Umbilical cord (tissue), 2 donors: ENCODE data around the gene CYTH2. TPM values are rescaled to one million over a fixed set of nuclear protein-coding genes. Genes with fewer than 3 reads are reported as not detected.
"Not testable (repeated sequence)": the region's sequence is repeated elsewhere in the genome, so short reads cannot be mapped to it uniquely, and the experiment has no call there.

ENCODE experiments used
- DNase-seq: peaks from one replicate; pipeline ENCODE4 v3.0.0-alpha.2; 2015; ENCODE audit warnings: low spot score
- total RNA-seq: library from RNA; depleted of rRNA; stranded (reverse); fragments of >200 nt; gene quantifications from one replicate; pipeline ENCODE4 v1.2.3, GENCODE V29; 2014; ENCODE audit warnings: low replicate concordance; ENCODE audit not compliant: insufficient read depth

Gene CYTH2
- total RNA-seq, 1 donor from 2014 or later: 20.0 TPM

GRCh38 chr19:48511800-48512503 lies 42.8 kb downstream of the CYTH2 start, which contains the start of gene LMTK3:
TSS of gene LMTK3 (minus strand) at chr19:48511835. CDS start at chr19:48511576, 259 bp downstream.
- DNase-seq: no peak

DNA sequence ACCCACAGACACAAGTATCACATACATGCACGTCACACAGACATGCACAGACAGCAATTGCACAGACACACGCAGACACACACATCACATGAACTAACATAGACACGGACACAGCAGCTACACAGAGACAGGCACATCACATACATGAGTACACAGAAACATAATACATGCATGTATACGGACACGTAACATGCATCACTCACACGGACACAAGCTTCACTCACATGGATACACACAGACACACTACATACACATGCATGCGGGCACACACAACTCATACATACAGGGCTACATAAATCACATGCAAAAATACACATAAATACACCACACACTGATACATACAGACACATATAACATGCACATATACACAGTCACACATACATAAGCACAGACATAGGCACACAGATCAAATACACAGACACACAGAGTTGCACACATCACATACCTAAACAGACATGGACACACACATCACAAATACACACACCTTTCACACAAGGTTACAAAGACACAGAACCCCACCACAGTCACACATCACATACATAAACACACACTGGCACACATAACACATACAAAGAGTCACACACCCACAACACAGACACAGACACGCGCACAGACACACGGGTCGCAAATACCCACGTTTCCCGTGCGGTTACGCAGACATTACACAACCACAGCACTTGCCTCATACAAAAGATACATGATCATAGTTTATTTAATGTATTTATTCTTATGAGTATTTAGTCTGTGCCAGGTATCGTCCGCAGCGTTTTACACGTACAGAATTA lies 43.5 kb downstream of the CYTH2 start:
- no peak for DNase-seq

DNA sequence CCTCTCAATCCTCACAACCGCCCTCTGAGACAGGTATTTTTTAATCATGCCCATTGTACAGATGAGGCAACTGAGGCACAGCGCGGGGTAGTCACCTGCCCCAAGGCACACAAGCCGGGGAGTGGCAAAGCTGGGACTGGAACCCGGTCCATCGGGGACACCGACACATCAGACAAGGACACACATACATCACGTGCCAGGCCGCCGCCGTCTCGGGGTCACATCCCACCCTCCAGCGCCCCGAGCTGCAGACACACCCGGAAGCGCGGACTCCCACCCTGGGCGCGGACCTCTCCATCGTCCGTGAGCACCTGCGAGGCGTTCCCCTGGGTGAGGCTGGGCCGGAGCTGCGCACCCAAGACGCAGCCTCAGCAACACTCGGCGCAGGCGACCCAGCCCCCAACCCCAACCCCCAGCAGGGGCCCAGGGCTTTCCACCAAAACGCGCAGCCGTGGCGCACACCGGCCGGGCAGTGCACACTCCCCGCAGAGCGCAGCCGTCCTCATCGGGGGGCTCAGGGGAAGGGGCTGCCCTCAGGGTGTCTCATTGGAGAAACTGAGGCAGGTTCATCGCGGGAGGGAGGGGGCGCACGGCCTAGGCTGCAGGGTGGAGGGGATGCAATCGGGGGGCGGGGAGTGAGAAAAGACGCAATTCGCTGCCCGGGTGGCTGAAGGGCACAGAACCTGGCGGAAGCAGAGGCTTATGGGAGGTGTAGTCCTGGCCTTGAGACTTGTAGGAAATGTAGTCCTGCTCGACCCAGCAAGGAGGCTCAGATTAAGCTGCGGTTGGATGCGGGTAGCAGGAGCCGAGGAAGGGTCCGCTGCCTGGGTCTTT lies 44.3 kb downstream of the CYTH2 start:
- peak; percentile 71 for DNase-seq

DNA sequence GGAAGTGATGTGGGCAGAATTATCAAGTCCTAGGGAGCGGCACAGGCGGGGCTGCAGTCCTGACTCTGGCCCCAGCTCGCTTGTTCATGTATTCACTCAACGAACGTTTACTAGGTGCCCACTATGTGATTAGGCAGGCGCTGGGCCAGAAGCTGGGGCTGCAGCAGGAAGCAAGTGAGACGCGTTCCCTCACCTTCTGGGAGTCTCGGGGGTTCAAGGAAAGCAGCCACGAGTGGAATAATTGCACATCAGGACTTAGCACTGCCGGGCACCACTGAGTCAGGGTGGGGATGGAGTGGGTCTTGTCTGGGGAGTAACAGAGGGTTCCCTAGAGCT lies 44.9 kb downstream of the CYTH2 start:
- DNase-seq: no peak

GRCh38 chr19:48516536-48516935 lies 47.4 kb downstream of the CYTH2 start:
- DNase-seq: no peak

DNA sequence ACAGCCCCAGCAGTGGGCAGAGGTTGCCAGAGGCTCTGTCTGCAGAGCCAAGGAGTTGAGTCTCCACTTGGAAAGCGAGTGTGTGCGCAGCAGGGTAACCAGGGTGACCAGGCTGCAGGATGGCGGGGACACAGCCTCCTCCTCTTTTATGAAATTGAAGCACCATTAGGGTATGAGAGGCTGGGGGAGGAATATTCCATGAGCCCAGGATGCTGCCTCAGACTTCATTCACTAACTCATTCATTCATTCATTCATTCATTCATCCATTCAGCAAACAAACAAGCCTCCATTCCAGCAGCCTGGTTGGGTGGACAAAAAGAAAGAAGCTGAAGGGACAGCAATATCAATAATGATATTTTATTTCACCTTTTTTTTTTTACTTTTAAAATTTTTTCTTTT lies 49.0 kb downstream of the CYTH2 start:
- DNase-seq: no peak

DNA sequence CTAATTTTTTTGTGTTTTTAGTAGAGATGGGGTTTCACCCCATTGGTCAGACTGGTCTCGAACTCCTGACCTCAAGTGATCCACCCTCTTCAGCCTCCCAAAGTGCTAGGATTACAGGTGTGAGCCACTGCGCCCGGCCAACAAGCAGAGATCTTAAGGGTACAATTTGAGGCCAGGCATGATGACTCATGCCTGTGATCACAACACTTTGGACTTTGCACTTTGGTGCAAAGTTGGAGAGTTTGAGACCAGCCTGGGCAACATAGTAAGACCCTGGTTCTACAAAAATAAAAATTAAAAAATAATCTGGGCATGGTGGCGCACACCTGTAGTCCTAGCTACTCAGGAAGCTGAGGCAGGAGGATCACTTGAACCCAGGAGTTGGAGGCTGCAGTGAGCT lies 50.3 kb downstream of the CYTH2 start:
- not testable (repeated sequence) for DNase-seq

DNA sequence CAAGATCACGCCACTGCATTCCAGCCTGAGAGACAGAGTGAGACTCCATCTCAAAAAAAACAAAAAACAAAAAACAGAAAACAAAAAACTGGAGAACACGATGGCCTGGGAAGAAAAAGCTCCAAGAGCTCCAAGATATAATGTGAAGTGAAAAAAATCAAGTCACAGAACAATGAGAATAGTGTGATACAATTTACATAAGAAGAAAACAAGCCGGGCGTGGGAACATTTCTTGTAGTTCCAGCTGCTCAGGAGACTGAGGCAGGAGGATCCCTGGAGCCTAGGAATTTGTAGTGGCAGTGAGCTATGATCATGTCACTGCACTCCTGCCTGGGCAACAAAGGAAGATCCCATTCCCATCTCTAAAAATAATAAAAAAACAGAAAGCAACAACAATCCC lies 51.0 kb downstream of the CYTH2 start:
- no peak for DNase-seq

DNA sequence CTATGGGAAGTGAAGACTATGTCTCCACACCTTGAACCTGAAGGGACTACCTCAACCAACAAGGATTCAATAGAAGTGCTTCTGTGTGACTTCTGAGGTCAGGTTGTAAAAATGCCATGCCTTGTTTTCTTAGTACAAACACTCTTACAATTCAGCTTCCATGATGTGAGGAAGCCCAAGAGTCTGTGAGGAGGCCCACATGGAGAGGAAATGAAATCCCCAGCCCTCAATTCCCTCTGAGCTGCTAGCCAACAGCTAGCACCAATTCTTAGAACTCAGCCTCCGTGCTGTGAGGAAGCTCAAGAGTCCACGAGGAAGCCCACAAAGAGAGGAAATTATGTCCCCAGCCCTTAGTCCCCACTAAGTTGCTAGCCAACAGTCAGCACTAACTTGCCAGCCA lies 55.1 kb downstream of the CYTH2 start:
- DNase-seq: no peak

DNA sequence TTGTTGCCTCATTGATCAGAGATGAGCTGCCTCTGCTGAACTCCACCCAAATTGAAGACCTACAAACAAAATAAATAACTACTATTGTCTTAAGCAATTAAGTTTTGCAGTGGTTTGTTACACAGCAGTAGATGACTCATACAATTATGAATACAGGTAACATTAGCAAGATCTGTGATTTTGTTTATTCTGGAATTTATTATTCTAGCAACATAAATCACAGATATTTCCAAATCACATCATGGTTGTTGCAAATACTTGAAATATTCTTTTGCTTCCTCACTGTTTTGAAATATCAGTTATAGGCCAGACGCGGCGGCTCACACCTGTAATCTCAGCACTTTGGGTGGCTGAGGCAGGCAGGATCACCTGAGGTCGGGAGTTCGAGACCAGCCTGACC lies 55.6 kb downstream of the CYTH2 start:
- DNase-seq: no peak

DNA sequence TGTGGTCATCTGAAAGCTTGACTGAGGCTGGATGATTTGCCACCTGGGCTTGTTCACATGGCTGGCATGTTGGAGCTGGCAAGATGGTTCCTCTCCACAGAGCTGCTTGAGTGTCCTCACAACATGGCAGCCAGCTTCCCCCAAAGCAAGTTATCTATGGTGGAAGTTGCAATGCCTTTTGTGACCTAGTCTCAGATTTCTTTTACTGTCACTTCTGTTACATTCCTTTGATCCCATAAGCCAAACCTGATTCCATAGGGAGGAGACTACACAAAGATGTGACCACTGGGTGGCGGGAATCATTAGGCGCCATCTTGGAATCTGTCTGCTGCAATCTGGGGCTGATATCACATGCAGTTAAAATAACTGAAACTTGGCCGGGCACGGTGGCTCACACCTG lies 60.0 kb downstream of the CYTH2 start:
- DNase-seq: no peak

DNA sequence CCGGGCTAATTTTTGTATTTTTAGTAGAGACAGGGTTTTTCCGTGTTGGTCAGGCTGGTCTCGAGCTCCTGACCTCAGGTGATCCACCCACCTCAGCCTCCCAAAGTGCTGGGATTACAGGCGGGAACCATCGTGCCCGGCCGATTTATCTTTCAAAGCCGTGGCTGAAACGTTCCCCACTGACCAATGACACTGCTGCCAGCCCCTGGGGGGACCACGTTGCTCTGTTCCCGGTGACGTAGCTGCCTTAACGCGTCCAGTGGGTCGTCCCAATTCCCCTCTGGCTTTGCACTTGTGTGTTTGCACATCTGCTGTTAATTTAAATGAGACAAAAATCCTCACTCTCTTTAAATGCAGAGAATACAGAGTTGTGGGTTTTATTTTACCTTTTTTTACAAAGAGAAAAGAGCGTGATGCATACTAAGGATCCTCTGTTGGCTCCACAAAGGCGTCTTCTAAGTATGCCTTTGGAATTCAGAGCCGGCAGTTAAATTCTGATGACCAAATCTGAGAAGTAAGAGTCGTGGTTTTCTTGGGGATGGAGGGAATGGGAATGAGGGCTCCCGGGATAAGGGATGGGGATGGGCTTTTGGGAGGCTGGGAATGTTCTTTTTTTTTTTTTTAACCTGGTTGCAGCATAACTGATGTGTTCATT lies 61.0 kb downstream of the CYTH2 start:
- DNase-seq: no peak

- no peak for DNase-seq
Observed at GRCh38 chr19:48530770-48531169, 61.6 kb downstream of the CYTH2 start.

Other genes starting within 250 kb of the CYTH2 start
- gene CARD8, start 213.5 kb upstream of the CYTH2 start, total RNA-seq: 22.9 TPM
- gene ZNF114, start 199.3 kb upstream of the CYTH2 start, total RNA-seq: 3.4 TPM
- 35.4 TPM for gene EMP3, start 143.8 kb upstream of the CYTH2 start, total RNA-seq
- gene TMEM143, start 105.4 kb upstream of the CYTH2 start, total RNA-seq: 14.4 TPM
- not detected for gene SYNGR4, start 105.0 kb upstream of the CYTH2 start, total RNA-seq
- 47.7 TPM for gene KDELR1, start 77.8 kb upstream of the CYTH2 start, total RNA-seq
- gene GRIN2D, start 75.7 kb upstream of the CYTH2 start, total RNA-seq: 4.3 TPM
- gene GRWD1, start 23.4 kb upstream of the CYTH2 start, total RNA-seq: 19.0 TPM
- gene KCNJ14, start 13.8 kb upstream of the CYTH2 start, total RNA-seq: 0.48 TPM
- not detected for gene LMTK3, start 42.5 kb downstream of the CYTH2 start, total RNA-seq
- not detected for gene SULT2B1, start 82.8 kb downstream of the CYTH2 start, total RNA-seq
- not detected for gene SPACA4, start 137.4 kb downstream of the CYTH2 start, total RNA-seq
- gene FAM83E, start 145.7 kb downstream of the CYTH2 start, total RNA-seq: 0.48 TPM
- gene RPL18, start 149.8 kb downstream of the CYTH2 start, total RNA-seq: 1,534 TPM
- 7.5 TPM for gene SPHK2, start 150.1 kb downstream of the CYTH2 start, total RNA-seq
- gene DBP, start 168.0 kb downstream of the CYTH2 start, total RNA-seq: 0.72 TPM
- not detected for gene CA11, start 176.8 kb downstream of the CYTH2 start, total RNA-seq
- gene NTN5, start 203.6 kb downstream of the CYTH2 start, total RNA-seq: not detected
- 0.72 TPM for gene FUT2, start 226.6 kb downstream of the CYTH2 start, total RNA-seq